Activated CD8-positive, alpha-beta T cell treated with anti-CD3 and anti-CD28 coated beads for 36 hours (primary cell): ENCODE data around the gene DIS3L. TPM values are rescaled to one million over a fixed set of nuclear protein-coding genes. Genes with fewer than 3 reads are reported as not detected.
"Not testable (repeated sequence)": the region's sequence is repeated elsewhere in the genome, so short reads cannot be mapped to it uniquely, and the experiment has no call there.

Experiments
- ATAC-seq: fragments of 200-7000 bp; cut with Tn5 transposase; one replicate; pipeline ENCODE4 v1.10.0; 2021; ENCODE audit warnings: mild to moderate bottlenecking, moderate library complexity
- CTCF ChIA-PET: fragments of 350-600 bp; sonication (Branson Sonifier 250); formaldehyde crosslinking; loops from one replicate; lab custom pipeline; 2021; ENCODE audit warnings: antibody characterized with exemption; lab: Charles Lee
- POLR2A ChIA-PET: fragments of 350-600 bp; sonication (Branson Sonifier 250); formaldehyde crosslinking; loops from one replicate; lab custom pipeline; 2021; ENCODE audit warnings: antibody characterized with exemption; lab: Charles Lee
- DNase-seq: peaks from one replicate; pipeline ENCODE4 v3.0.0-alpha.2; 2020
- H3K27ac Mint-ChIP-seq: one replicate; pipeline ENCODE4 v1.8.0; 2021; ENCODE audit warnings: mild to moderate bottlenecking, mixed read lengths
- H3K27me3 Mint-ChIP-seq: one replicate; pipeline ENCODE4 v1.8.0; 2021; ENCODE audit warnings: mixed read lengths
- H3K36me3 Mint-ChIP-seq: one replicate; pipeline ENCODE4 v1.8.0; 2021; ENCODE audit warnings: low read depth, mixed read lengths
- H3K4me1 Mint-ChIP-seq: one replicate; pipeline ENCODE4 v1.8.0; 2021; ENCODE audit warnings: low read depth, mixed read lengths
- H3K4me3 Mint-ChIP-seq: one replicate; pipeline ENCODE4 v1.8.0; 2021; ENCODE audit warnings: mild to moderate bottlenecking, moderate library complexity, mixed read lengths
- H3K9me3 Mint-ChIP-seq: one replicate; pipeline ENCODE4 v1.8.0; 2021; ENCODE audit warnings: mixed read lengths
- CTCF ChIP-seq: fragments of 200-600 bp; IDR thresholded peaks from one replicate; pipeline ENCODE4 v1.8.0; 2022; ENCODE audit warnings: antibody characterized with exemption, mild to moderate bottlenecking
- intact Hi-C: fragments of 100-400 bp; cut with micrococcal nuclease; formaldehyde crosslinking; loops from one replicate; pipeline ENCODE4 v1.10.0; 2022
- total RNA-seq, 2 experiments: library from RNA; stranded (reverse); gene quantifications; one replicate each; pipeline ENCODE4 v1.2.3, GENCODE V29; 2021

DIS3L gene
- total RNA-seq, 2 experiments from 2014 or later = 23.6 to 23.7 TPM

- H3K27ac Mint-ChIP-seq = no peak overlapping the region
- ChIA-PET POLR2A (interaction anchor here (0.6 kb wide), 1 partner anchor 214 kb away, joined by 3 read pairs; no protein-coding TSS in a partner anchor), CTCF (interaction anchor here (1.1 kb wide), 1 partner anchor 30 kb away, joined by 3 read pairs; no protein-coding TSS in a partner anchor)
- H3K36me3 Mint-ChIP-seq = no peaks in the 10 kb centered on the region
- no peak for ATAC-seq
- DNase-seq = no peak
- H3K4me1 Mint-ChIP-seq = peaks cover 9% of the 10 kb centered on the region
- peaks cover 57% of the 10 kb centered on the region for H3K27me3 Mint-ChIP-seq
- H3K4me3 Mint-ChIP-seq = no peak overlapping the region
- H3K9me3 Mint-ChIP-seq = no peaks in the 10 kb centered on the region
- intact Hi-C loops = no loop called here
- TF ChIP-seq CTCF = no peak
These were observed 38.3 kb upstream of the DIS3L start for GRCh38 chr15:66254951-66255676.

GRCh38 chr15:66256692-66257091 is 36.7 kb upstream of the DIS3L start:
- no peak overlapping the region for H3K4me3 Mint-ChIP-seq
- CTCF ChIA-PET = no interaction called here
- TF ChIP-seq CTCF = no peak
- no peaks in the 10 kb centered on the region for H3K9me3 Mint-ChIP-seq
- H3K36me3 Mint-ChIP-seq = no peaks in the 10 kb centered on the region
- peaks cover 9% of the 10 kb centered on the region for H3K4me1 Mint-ChIP-seq
- peaks cover 43% of the 10 kb centered on the region for H3K27me3 Mint-ChIP-seq
- intact Hi-C loops = no loop called here
- no peak for DNase-seq
- POLR2A ChIA-PET = no interaction called here
- ATAC-seq = no peak
- no peak overlapping the region for H3K27ac Mint-ChIP-seq

GRCh38 chr15:66261056-66261455 is 32.3 kb upstream of the DIS3L start:
- ATAC-seq (no peak), DNase-seq (no peak)
- H3K27ac Mint-ChIP-seq = no peak overlapping the region
- H3K36me3 Mint-ChIP-seq = peaks cover 4% of the 10 kb centered on the region
- no peak overlapping the region for H3K4me3 Mint-ChIP-seq
- POLR2A ChIA-PET = no interaction called here
- intact Hi-C loops = no loop called here
- H3K9me3 Mint-ChIP-seq = peaks cover 4% of the 10 kb centered on the region
- TF ChIP-seq CTCF = no peak
- no peaks in the 10 kb centered on the region for H3K4me1 Mint-ChIP-seq
- CTCF ChIA-PET = interaction anchor here (1.0 kb wide), 1 partner anchor 259 kb away, joined by 3 read pairs; no protein-coding TSS in a partner anchor
- H3K27me3 Mint-ChIP-seq = peaks cover 23% of the 10 kb centered on the region

- POLR2A ChIA-PET = interaction anchor here (0.7 kb wide), 1 partner anchor 331 kb away, joined by 3 read pairs; no protein-coding TSS in a partner anchor
- peaks cover 13% of the 10 kb centered on the region for H3K27me3 Mint-ChIP-seq
- H3K9me3 Mint-ChIP-seq, intact Hi-C loops, DNase-seq, H3K4me3 Mint-ChIP-seq, ATAC-seq, H3K36me3 Mint-ChIP-seq, H3K27ac Mint-ChIP-seq, H3K4me1 Mint-ChIP-seq: not testable (repeated sequence)
- CTCF ChIA-PET = interaction anchor here (1.5 kb wide), 1 partner anchor 25 kb away, joined by 3 read pairs; no protein-coding TSS in a partner anchor
These were observed 30.5 kb upstream of the DIS3L start for GRCh38 chr15:66262837-66263236.

- peaks cover 4% of the 10 kb centered on the region for H3K9me3 Mint-ChIP-seq
- DNase-seq = no peak
- peaks cover 10% of the 10 kb centered on the region for H3K27me3 Mint-ChIP-seq
- H3K4me3 Mint-ChIP-seq = no peak overlapping the region
- no peak overlapping the region for H3K27ac Mint-ChIP-seq
- no peak for ATAC-seq
- ChIA-PET POLR2A (no interaction called here), CTCF (interaction anchor here (1.2 kb wide), 1 partner anchor 21 kb away, joined by 3 read pairs; no protein-coding TSS in a partner anchor)
- no peak for TF ChIP-seq CTCF
- H3K36me3 Mint-ChIP-seq = peaks cover 4% of the 10 kb centered on the region
- H3K4me1 Mint-ChIP-seq = no peaks in the 10 kb centered on the region
- intact Hi-C loops = no loop called here
These were observed 28.4 kb upstream of the DIS3L start for GRCh38 chr15:66264859-66265513.
